Liver (tissue), 3 donors: ENCODE data around the gene TAF1D.

ENCODE experiments used
- FOXA1 ChIP-seq: IDR thresholded peaks from 2 replicates; pipeline ENCODE4 v1.6.1; 2016; ENCODE audit warnings: antibody characterized with exemption
- GABPA ChIP-seq, 2 donors: IDR thresholded peaks in 1 of 2; conservative IDR thresholded peaks in 1 of 2; 2 replicates each; pipeline ENCODE4 v1.6.1; 2016; ENCODE audit warnings: antibody characterized with exemption in 2 of 2, mild to moderate bottlenecking in 1 of 2, moderate library complexity in 1 of 2
- JUND ChIP-seq, 2 donors: IDR thresholded peaks; 2 replicates each; pipeline ENCODE4 v1.6.1; 2016; ENCODE audit warnings: antibody characterized with exemption in 2 of 2
- RAD21 ChIP-seq, 2 donors: IDR thresholded peaks; 2 replicates each; pipeline ENCODE4 v1.6.1; 2016; ENCODE audit warnings: antibody characterized with exemption in 2 of 2, mild to moderate bottlenecking in 2 of 2
- RXRA ChIP-seq, 2 donors: IDR thresholded peaks; 2 replicates each; pipeline ENCODE4 v1.6.1; 2017 to 2018; ENCODE audit warnings: antibody characterized with exemption in 2 of 2, mild to moderate bottlenecking in 1 of 2
- SP1 ChIP-seq: IDR thresholded peaks from 2 replicates; pipeline ENCODE4 v1.6.1; 2018; ENCODE audit warnings: antibody characterized with exemption, mild to moderate bottlenecking
- TAF1 ChIP-seq: conservative IDR thresholded peaks from 2 replicates; pipeline ENCODE4 v1.6.1; 2016; ENCODE audit warnings: antibody characterized with exemption, mild to moderate bottlenecking
- YY1 ChIP-seq: IDR thresholded peaks from 2 replicates; pipeline ENCODE4 v1.6.1; 2016; ENCODE audit warnings: antibody characterized with exemption, mild to moderate bottlenecking
- TF ChIP-seq, protein P1 (sequence below): fragments of 150-350 bp; IDR thresholded peaks from 2 replicates; pipeline ENCODE4 v1.5.1; 2017; ENCODE audit warnings: improper control_type of control experiment, low read depth, low read length; ENCODE audit not compliant: missing input control
- TF ChIP-seq, protein P2 (sequence below): IDR thresholded peaks from 2 replicates; pipeline ENCODE4 v1.6.1; 2016; ENCODE audit warnings: antibody characterized with exemption
- TF ChIP-seq, protein P3 (sequence below): IDR thresholded peaks from 2 replicates; pipeline ENCODE4 v1.6.1; 2016; ENCODE audit warnings: antibody characterized with exemption
- TF ChIP-seq, protein P4 (sequence below): IDR thresholded peaks from 2 replicates; pipeline ENCODE4 v1.6.1; 2016; ENCODE audit warnings: antibody characterized with exemption
- TF ChIP-seq, protein P5 (sequence below): IDR thresholded peaks from 2 replicates; pipeline ENCODE4 v1.6.1; 2016; ENCODE audit warnings: antibody characterized with exemption, mild to moderate bottlenecking
- donor health status: healthy.
- donor health status: healthy.

DNA sequence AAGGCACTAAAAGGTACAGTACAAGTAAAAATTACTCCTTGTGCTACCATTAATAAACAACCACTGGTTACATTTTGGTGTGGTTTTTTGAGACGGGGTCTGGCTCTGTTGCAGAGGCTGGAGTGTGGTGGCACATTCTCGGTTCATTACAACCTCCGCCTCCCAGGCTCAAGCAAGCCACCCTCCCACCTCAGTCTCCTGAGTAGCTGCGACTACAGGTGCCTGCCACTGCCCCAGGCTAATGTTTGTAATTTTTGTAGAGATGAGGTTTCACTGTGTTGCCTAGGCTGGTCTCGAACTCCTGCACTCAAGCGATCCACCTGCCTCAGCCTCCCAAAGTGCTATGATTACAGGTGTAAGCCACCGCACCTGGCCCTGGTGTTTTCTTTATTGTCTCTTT, 20.8 kb downstream of the TAF1D start:
- TF ChIP-seq, protein P1, sequence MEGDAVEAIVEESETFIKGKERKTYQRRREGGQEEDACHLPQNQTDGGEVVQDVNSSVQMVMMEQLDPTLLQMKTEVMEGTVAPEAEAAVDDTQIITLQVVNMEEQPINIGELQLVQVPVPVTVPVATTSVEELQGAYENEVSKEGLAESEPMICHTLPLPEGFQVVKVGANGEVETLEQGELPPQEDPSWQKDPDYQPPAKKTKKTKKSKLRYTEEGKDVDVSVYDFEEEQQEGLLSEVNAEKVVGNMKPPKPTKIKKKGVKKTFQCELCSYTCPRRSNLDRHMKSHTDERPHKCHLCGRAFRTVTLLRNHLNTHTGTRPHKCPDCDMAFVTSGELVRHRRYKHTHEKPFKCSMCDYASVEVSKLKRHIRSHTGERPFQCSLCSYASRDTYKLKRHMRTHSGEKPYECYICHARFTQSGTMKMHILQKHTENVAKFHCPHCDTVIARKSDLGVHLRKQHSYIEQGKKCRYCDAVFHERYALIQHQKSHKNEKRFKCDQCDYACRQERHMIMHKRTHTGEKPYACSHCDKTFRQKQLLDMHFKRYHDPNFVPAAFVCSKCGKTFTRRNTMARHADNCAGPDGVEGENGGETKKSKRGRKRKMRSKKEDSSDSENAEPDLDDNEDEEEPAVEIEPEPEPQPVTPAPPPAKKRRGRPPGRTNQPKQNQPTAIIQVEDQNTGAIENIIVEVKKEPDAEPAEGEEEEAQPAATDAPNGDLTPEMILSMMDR: no peak
- TF ChIP-seq RAD21 (IDR thresholded peaks at IDR 0.05): no peak
- no peak for TF ChIP-seq YY1
- TF ChIP-seq, protein P2, sequence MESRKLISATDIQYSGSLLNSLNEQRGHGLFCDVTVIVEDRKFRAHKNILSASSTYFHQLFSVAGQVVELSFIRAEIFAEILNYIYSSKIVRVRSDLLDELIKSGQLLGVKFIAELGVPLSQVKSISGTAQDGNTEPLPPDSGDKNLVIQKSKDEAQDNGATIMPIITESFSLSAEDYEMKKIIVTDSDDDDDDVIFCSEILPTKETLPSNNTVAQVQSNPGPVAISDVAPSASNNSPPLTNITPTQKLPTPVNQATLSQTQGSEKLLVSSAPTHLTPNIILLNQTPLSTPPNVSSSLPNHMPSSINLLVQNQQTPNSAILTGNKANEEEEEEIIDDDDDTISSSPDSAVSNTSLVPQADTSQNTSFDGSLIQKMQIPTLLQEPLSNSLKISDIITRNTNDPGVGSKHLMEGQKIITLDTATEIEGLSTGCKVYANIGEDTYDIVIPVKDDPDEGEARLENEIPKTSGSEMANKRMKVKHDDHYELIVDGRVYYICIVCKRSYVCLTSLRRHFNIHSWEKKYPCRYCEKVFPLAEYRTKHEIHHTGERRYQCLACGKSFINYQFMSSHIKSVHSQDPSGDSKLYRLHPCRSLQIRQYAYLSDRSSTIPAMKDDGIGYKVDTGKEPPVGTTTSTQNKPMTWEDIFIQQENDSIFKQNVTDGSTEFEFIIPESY: no peak
- no peak for TF ChIP-seq TAF1
- TF ChIP-seq GABPA (IDR thresholded peaks at IDR 0.05 in 1 of 2, conservative IDR thresholded peaks at IDR 0.05 in 1 of 2): no peak
- TF ChIP-seq JUND (IDR thresholded peaks at IDR 0.05): no peak
- TF ChIP-seq, protein P3, sequence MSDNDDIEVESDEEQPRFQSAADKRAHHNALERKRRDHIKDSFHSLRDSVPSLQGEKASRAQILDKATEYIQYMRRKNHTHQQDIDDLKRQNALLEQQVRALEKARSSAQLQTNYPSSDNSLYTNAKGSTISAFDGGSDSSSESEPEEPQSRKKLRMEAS: no peak
- TF ChIP-seq, protein P4, sequence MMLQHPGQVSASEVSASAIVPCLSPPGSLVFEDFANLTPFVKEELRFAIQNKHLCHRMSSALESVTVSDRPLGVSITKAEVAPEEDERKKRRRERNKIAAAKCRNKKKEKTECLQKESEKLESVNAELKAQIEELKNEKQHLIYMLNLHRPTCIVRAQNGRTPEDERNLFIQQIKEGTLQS: no peak
- no peak for TF ChIP-seq RXRA (IDR thresholded peaks at IDR 0.05)
- TF ChIP-seq, protein P5, sequence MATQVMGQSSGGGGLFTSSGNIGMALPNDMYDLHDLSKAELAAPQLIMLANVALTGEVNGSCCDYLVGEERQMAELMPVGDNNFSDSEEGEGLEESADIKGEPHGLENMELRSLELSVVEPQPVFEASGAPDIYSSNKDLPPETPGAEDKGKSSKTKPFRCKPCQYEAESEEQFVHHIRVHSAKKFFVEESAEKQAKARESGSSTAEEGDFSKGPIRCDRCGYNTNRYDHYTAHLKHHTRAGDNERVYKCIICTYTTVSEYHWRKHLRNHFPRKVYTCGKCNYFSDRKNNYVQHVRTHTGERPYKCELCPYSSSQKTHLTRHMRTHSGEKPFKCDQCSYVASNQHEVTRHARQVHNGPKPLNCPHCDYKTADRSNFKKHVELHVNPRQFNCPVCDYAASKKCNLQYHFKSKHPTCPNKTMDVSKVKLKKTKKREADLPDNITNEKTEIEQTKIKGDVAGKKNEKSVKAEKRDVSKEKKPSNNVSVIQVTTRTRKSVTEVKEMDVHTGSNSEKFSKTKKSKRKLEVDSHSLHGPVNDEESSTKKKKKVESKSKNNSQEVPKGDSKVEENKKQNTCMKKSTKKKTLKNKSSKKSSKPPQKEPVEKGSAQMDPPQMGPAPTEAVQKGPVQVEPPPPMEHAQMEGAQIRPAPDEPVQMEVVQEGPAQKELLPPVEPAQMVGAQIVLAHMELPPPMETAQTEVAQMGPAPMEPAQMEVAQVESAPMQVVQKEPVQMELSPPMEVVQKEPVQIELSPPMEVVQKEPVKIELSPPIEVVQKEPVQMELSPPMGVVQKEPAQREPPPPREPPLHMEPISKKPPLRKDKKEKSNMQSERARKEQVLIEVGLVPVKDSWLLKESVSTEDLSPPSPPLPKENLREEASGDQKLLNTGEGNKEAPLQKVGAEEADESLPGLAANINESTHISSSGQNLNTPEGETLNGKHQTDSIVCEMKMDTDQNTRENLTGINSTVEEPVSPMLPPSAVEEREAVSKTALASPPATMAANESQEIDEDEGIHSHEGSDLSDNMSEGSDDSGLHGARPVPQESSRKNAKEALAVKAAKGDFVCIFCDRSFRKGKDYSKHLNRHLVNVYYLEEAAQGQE: no peak
- no peak for TF ChIP-seq FOXA1
- no peak for TF ChIP-seq SP1
